GM18502 (cell line): ENCODE data around the gene LRRC28.
"Not testable (repeated sequence)": the region's sequence is repeated elsewhere in the genome, so short reads cannot be mapped to it uniquely, and the experiment has no call there.

ENCODE experiments used
- ATAC-seq: cut with Tn5 transposase; IDR thresholded peaks from one replicate; pipeline ENCODE4 v1.9.1; 2021; ENCODE audit warnings: mild to moderate bottlenecking; ENCODE audit not compliant: unreplicated experiment, poor library complexity

The LRRC28 gene

DNA sequence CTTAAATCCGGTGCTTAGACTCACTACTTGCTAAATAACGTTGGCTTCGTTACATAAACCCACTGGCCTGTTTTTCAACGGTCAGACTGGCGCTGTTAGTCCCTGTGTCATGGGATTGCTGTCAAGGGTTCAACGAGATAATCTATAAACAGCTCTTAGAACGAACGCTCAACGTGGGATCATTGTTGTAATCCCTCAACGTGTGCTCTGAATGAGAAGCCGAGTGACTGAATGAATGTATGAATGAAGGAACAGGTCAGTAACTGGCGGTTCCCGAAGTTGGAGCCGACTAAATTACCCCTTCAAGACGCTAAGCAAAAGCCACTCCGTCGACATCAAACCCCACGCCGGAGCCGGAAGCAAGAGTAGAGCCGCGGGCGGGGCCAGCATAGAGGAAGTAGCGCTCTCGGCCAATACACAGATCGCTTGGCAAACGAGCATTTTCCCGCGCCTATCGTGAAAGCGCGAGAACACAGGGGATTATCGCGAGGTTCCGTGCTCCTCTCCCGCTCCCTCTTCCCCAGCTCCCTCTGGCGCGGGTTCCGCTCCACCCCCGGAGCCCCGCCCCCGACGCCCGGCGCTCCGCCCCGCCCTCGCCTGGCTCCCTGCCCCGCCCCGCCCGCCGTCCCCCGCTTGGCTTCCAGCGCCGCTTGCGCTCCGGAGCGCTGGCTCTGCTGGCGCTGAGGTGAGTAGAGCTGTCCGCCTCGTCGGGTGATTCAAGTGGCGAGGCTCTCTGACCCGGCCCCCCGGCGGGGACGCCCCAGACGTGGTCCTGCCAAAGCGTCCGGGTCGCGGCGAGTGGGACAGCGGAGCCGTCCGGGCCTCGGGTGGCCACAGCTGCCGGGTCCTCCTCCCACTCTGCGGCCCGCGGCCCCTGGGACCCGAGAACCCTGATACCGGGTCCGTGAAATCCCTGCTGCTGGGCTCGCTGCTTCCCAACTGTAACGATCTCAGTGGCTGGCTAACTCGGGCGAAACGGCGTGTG, at the start of gene LRRC28:
TSS of gene LRRC28 (plus strand) at position 625 of the 985 bp plus-strand sequence. CDS start 4,477 bp downstream, outside the sequence.
- peak; percentile 94 for ATAC-seq

DNA sequence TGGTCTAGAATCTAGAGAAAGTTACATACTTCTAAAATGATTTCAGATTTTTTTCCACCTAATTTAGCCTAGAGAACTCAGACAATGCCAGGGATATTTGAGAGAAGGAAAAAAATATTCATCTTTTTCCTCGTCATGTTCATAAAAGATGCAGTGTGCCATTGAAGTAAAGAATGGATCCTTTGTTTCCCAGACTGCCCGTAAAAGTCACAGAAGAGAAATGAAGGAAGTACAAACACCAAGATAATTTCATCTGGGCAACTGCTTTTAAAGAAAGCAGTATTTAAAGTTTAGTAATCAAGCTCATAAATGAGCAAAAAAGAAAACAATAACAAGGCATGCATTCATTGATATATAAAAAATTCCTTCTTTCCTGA, 49.1 kb upstream of the LRRC28 start:
- ATAC-seq, result no peak

DNA sequence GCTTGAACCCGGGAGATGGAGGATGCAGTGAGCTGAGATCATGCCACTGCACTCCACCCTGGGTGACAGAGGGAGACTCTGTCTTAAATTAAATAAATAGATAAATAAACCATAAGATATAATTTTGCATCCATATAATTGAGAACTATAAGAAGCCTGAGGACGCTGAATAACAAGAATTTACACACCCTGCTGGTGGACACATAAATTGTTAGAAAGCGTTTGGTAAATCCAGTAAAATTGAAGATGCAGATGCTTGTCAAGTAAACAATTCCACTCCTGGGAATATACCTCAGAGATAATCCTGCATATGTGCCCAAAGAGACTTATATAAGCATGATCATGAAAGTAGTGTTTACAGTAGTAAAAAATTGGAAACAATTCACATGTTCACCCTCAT, 43.6 kb upstream of the LRRC28 start:
- no peak for ATAC-seq

DNA sequence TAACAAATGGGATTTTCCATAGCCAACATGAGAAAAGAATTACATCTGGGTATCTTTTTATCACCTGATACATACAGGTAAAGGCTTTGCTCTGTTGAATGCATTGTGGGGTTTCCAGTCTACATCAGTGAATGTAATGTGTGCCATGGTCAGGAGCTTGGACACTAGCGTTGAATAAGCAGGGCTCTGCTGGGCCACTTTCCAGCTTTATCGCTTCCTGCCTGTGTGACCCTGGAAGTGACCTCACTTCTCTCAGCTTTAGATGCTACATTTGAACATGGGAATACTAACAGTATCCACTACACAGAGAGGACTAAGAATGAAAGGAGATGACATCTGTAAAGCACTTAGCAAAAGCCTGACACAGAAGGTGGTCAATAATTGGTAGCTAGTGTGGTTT, 42.0 kb upstream of the LRRC28 start:
- no peak for ATAC-seq

DNA sequence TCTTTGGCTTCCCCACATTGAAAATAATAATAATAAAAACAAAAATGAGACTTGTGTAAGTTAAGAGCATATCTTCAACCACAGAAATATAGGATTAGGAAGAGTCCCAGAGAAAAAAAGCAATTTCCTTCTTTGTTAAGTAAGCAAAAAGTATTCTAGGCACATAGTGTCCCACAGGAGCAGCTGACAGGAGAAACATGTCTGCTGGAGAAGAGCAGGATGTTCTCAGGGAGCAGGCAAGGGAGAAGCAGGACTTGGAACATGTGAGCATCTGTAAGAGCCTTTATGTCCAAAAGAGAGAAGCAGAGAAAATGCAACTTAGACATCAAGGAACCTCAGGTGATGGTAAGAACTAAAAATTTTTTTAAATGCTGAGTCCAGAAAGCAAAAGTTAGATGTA, 40.9 kb upstream of the LRRC28 start:
- no peak for ATAC-seq

DNA sequence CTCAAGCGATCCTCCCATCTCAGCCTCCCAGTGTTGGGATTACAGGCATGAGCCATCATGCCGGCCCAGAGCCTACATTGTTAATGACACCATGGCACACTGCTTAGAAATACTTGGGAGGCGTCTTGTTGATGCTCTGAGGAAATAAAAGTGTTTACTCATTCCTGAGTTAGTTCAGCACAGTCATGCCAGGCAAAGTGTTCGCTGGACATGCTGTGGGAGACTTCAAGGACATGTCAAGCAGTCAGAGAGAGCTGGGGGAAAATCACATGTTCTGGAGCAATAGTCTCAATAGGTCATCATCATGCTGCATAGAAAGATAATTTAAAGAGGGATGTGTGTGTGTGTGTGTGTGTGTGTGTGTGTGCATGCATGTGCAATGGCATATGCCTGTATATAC, 39.4 kb upstream of the LRRC28 start:
- ATAC-seq, result no peak

DNA sequence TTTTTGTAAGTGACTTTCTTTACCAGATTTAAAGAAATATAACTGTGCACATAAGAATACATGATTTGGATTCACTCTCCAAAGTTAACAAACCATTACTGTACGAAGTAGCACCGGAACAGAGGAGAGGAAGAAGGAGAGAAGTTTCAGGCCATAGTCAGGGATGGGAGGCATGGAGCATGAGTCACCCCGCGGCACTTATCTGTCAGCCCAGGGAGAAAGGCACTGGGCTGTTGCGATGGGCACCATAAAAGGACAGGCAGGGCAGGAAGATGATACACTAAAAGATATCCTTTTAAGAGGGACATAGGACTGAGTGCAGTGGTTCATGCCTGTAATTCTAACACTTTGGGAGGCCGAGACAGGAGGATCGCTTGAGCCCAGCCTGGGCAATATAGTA, 38.9 kb upstream of the LRRC28 start:
- ATAC-seq, result no peak

DNA sequence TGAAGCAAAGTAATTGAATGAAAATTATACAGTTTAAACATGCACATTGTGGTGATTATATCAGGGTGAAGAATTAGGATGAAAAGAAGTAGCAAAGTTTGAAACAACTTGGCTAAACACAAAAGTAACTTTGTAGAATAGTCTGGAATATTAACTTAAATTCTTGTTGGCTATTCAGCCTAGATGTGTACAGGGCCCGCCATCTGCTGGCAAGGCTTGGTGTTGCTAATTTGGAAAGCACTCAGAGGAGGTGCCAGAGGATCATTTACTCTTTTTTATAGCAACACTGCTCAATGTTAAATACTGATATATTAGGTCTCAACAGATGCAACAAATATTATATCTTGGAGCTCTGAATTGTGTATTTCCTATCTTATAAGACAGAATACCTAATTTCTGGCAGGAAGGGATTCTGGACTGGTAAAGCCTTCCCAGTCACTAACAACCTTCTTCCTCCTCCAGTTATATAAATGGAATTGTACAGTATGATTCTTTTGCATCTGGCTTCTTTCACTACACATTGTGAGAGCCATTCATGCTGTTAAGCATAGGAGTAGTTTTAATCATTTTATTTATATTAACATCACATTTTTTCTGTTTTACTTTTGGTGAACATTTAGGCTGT, 38.0 kb upstream of the LRRC28 start:
- ATAC-seq, result peak; percentile 80

DNA sequence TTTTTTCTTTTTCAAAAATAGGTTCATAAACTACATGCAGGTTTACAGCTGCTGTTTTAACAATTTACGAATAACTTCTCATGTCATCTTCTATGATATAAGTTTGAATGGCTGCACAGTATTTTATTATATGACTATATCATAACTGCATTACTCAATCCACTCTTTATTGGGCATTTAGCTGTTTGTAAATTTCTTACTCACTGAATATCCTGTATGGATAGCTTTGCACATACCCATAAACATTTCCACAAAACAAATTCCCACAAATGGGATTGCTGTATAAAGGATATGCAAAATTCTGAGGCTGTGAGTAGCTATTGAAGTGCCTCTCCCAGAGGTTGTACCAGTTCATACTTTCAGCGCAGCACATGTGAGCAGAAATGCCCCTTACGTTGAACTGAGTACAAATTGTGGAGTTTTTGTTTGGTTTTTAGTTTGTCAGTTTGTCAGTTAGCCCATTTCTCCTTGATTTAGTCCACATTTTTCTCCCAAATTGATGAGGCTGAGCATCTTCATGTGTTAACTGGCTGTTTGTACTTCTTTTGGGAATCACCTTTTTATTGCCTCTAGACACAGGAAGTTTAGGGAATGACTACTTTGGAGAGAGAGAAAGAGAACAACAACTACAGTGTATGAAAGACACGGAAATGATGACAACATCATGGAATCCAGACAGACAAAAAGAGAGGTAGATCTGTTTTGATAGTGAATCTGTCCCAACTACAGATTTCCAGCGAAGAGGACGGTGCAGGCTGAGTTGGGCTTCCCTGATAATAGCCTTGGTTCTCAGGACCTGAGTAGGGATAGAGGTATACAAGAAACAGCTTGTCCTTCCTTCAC, 26.7 kb upstream of the LRRC28 start:
- no peak for ATAC-seq

DNA sequence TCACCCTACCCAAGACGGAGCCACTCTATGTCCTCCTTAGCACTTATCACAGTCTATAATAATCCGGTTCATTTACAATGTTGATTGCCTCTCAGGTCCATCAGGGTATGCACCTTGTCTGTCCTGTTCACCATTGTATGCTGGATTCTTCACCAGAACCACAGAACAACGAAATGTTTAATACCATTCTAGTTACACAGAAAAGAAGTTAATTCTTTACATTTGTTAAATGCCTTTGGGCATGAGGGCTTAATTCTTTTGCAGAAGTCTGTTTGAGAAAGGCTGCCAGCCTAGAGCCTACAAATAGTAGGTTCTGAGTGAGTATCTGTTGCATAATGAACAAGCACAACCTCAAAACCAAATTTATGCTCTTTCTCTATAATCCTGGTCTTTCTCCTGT, 24.5 kb upstream of the LRRC28 start:
- no peak for ATAC-seq

DNA sequence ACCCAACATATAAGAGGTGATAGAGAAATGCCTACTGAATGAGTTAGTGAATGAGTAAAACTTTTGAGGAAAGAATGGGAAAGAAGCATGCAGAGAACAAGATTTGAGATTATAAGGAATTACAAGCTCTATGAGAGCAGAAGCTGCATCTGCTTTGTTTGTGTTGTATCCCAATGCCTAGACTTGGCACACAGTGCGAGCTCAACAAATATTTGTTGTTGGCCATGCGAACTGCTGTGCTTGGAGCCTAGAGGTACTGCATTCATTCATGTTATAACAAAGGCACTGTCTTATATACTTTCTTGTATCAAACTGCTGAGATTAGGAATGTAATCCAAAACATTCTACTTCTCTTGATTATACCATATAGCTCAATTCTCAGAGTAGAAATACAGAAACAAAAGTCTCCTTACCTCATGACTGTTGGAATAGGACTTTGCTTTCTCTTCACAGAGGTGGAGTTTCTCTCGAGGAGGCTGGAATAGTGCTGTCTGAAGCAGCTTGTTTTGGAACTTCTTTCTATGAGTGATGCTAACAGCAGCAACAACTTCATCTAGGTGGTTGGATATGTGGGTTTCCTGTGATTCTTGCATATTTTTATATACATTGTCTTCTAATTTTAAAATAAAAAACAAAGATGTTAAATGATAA, 23.0 kb upstream of the LRRC28 start:
- no peak for ATAC-seq

DNA sequence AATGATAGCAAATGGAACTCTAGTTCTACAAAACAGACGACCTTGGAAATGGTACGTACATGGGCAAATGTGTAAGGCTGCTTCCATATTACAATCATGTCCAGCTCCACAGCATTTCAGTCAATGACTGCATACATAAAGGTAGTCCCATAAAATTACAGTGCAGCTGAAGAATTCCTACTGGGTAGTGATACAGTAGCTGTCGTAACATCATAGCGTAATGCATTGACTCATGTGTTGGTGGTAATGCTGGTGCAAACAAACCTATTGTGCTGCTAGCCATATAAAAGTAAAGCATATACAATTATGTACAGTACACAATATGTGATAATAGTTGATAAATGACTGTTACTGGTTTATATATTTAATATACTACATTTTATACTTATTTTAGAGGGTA, 20.4 kb upstream of the LRRC28 start:
- no peak for ATAC-seq

DNA sequence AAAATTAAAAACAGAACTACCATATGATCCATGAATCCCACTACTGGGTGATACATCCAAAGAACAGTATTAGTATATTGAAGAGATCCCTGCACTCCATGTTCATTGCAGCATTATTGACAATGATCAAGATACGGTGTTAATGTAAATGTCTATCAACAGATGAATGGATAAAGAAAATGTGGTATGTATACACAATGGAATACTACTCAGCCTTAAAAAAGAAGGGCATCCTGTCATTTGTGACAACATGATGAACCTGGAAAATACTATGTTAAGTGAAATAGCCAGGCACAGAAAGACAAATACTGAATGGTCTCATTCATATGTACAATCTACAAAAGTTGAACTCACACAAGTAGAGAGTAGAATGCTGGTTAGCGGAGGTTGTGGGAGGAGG, 18.5 kb upstream of the LRRC28 start:
- ATAC-seq, result no peak

DNA sequence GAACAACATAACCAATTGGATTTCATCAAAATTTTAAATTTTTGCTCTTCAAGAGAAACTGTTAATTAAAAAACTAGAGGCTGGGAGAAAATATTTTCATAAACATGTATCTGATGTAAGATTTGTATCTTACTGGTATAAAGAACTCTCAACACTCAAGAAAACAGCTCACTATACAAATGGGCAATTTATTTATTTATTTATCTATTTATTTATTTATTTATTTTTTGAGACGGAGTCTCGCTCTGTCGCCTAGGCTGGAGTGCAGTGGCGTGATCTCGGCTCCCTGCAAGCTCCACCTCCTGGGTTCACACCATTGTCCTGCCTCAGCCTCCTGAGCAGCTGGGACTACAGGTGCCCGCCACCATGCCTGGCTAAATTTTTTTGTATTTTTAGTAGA, 17.1 kb upstream of the LRRC28 start:
- not testable (repeated sequence) for ATAC-seq

DNA sequence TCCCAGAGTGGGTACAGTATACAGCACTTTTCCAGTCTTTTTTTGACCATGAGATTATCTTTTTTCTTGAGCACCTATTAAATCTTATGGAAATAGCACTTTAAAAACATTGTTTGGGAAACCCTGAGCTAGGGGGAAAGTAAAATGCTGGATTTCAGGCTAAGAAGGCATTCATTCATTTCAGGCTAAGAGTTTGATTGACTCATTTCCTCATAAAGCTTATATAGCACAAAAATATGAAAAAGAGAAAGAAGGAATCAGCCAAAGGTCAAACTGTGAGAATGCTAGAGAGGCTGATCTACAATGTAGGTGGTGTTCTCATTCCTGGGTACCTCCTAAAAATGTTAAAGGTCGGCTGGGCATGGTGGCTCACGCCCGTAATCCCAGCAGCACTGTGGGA, 12.4 kb upstream of the LRRC28 start:
- ATAC-seq, result no peak

DNA sequence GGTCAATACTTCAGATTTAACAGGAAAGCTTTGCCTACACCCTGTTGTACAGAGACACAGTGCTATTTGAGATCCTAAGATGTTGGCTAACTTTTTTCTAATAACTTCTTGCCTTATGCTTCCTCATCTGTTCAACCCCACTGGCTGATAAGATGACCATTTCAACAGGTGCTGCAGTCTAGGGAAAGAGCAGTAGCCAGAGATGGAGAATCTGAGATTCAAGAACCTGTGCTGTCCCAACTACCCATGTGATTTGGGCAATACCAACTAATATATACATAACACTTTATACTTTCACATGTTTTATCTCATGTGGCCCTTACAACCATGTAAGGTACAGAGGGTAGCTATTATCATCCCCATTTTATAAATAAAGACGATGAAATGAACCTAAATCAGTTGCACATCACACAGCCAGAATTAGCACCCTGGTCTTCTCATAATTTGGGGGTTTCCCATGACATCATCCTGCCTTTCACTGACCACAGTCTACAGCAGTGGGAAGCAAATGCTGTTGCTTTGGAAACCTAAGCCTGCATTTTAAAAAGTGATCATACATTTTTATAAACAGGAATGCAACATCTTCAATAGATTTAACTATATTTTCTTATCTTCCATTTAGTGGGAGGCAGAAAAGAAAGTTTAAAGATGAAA, 11.6 kb upstream of the LRRC28 start:
- ATAC-seq, result peak; percentile 97

DNA sequence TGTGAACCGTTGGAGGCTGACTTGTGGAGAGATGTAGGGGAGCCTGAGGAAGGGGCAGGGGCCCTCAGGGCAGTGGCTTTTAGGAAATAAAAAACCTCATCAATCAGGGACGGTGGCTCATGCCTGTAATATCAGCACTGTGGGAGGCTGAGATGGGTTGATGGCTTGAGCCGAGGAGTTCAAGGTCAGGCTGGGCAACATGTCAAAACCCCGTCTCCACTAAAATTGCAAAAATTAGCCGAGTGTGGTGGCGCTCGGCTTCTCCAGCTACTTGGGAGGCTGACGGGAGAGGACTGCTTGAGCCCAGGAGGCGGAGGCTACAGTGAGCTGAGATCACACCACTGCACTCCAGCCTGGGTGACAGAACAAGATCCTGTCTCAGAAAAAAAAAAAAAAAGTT, 9.5 kb upstream of the LRRC28 start:
- no peak for ATAC-seq

DNA sequence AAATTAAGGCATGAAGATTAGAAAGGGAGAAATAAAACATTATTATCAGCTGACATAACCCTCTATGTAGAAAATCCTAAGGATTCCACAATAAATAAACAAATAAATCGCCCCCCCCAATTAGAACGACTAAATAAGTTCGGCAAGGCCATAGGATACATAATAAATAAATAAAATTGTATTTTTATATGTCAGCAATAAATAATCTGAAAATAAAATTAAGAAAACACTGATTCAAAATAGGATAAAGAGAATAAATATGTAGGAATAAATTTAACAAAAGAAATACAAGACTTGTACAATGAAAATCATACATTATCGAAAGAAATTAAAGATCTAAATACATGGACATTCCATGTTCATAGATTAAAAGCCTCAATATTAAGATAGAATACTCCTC, 7.0 kb upstream of the LRRC28 start:
- ATAC-seq, result no peak

DNA sequence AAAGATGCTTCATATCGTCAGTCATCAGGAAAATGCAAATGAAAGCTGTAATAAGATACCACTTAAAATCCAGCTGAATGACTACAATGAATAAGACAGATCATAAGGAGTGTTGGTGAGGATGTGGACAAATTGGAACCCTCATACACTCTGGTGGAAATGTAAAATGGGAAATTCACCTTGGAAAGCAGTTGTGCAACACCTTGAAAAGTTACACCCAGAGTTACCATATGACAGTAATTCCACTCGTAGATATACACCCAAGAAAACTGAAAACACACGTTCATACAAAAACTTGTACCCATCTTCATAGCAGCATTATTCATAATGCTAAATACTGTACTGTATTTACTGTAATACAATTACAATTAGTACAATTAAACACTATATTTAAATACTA, 4.2 kb upstream of the LRRC28 start:
- no peak for ATAC-seq
